GM18511 (cell line): Measurements from ENCODE around the gene BTNL8.

Source experiments
- ATAC-seq: cut with Tn5 transposase; IDR thresholded peaks from one replicate; pipeline ENCODE4 v1.9.1; 2021; ENCODE audit warnings: mild to moderate bottlenecking, moderate library complexity; ENCODE audit not compliant: unreplicated experiment

The BTNL8 gene

DNA sequence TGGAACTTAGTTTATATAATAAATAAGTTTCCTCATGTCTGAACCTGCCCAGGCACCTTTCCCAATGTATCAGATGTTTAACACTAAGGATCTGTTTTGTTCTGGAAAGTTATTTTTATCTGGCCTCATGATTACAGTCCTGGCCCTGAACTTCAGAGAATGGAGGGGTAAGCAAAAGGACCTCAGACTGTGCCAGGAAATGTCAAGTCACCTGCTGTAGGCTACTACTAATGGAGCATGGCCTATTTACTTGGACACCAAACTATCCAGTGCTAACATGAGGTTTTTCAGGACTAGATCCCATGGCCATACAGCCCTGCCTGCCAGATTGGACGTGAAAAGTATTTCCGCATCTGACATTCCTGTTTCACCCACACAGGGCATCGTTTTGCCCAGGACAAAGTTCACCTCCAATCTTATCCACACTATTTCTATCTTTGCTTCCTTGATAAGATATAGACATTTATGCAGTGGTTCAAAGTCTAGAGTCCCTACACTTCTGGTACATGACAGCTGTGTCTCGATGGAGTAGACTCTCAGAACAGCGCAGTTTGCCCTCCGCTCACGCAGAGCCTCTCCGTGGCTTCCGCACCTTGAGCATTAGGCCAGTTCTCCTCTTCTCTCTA is at the start of gene BTNL8:
Gene BTNL8 (plus strand): TSS at position 539 of the 626 bp plus-strand sequence. CDS start 152 bp downstream, outside the sequence.
- no peak for ATAC-seq

GRCh38 chr5:180849827-180850226 is 49.1 kb upstream of the BTNL8 start:
- ATAC-seq = no peak

- ATAC-seq = no peak
Measured at GRCh38 chr5:180850434-180851078, 48.4 kb upstream of the BTNL8 start.

DNA sequence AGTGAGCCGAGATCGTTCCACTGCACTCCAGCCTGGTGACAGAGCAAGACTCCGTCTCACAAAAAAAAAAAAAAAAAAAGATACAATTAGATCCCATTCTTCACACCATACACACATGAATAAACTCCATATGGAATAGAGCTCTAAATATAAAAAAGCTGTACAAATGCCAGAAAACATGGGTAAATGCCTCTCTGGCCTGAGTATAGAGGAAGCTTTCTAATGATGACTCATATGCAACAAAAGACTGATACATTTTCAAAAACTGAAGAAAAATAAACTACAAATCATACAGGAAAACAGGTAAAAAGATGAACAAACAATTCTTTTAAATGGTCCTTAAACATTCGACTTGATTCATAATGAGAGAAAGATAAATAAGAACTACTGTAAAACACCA is 46.5 kb upstream of the BTNL8 start:
- no peak for ATAC-seq

DNA sequence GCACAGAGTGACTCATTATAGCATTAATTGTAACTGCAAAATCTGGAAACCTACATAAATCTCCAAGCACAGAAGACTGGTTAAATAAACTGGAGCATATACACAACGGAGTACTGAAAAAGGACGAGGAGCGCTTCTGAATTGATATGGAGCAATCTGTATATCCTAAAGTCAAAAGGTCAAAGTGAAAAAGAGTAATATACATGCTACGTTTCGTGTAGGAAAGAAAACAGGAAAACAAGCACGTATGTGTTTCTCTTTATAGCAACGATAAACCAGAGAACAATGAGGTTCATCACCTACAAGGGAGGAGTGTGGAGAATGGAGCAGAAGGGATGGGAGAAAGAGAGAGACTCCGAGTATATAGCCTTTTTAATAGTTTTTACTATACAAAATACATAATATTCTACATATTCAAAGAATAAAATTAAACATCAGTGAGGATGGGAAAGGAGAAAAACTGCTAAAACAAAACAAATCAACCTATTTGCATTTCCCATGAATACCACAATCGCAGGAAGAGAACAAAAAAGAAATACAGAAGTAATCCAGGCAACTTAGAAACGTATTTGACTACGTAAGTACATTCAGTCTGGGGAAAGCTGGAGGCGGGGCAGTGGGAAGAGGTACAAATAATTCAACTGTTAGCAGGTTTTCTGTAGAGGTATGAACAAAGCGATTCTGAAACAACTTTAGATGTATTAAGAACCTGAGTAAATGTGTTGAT is 45.7 kb upstream of the BTNL8 start:
- no peak for ATAC-seq

GRCh38 chr5:180853848-180854176 is 45.1 kb upstream of the BTNL8 start:
- no peak for ATAC-seq

- no peak for ATAC-seq
Measured at GRCh38 chr5:180858586-180858985, 40.4 kb upstream of the BTNL8 start.

GRCh38 chr5:180860273-180860886 is 38.6 kb upstream of the BTNL8 start:
- peak; percentile 65 for ATAC-seq

- ATAC-seq = peak; percentile 88
Measured at GRCh38 chr5:180860887-180861822, 37.8 kb upstream of the BTNL8 start, which contains the start of gene ZFP62. Gene ZFP62, minus strand, starts transcription at chr5:180861276. Its CDS starts 57 bp downstream, at chr5:180861219.

- no peak for ATAC-seq
Measured at GRCh38 chr5:180862645-180863044, 36.3 kb upstream of the BTNL8 start.

DNA sequence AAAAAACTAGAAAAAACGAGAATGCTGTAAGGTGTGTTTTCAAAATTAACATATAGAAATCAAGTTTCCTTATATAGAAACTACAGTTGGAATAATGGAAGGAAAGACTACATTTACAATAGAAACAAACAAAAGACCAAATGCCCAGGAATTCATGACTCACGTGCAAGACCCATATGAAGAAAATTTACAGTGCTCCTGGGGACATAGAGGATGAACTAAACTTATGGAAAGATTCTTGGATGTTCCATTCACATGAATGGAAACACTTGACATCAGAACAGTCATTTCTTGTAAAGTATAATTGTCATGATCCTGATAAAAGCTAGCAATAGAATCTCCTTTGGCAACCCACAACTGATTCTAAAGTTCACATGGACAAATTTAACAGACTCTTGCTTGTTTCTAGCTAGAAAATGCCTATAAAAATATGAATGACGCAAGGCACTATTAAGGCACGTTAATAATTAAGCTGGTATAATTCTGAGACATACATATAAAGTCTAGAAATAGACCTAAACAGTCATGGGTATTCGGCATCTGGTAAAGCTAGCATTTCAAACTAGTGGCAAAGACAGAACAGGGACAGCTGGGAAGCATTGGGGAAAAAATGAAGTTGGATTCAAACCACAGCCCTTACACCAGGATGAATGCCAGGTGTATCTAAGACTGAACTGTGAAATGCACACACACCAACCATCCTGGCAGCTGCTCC is 32.8 kb upstream of the BTNL8 start:
- ATAC-seq = no peak

DNA sequence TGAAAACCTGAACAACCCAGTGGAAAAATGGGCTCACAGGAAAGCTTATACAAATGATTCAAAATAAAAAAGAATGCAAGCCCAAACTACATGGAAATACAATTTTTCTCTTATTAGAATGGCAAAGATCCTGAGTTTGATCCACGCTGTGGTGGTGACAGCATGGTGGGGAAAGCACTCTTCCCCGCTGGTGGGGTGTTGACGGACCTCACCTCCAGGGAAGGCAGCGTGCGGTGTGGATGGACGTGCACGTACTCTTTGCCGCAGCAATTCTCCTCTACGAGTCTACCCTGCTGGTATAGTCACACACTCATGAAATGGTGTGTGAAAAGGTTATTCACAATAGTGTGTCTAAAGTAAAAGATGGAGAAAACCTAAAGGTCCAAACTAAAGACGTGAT is 32.0 kb upstream of the BTNL8 start:
- no peak for ATAC-seq

DNA sequence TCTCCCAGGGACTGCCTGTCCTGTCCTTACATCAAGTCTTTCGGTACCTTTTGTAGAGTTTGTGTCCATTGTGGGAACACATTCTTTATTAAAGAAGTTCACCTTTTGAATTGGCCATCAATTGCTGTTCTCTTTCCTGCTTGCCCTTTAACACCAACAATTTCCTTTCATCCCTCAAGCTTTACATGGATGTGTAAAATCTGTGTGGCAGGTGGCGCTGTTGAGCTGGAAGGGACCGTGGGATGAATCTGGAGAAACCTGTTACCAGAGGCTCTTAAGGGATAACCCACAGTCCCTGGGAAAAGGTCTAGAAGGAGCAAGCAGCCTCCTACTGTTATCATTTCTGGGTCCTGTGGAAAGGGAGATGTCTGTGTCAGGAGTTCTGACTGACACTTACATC is 30.0 kb upstream of the BTNL8 start:
- ATAC-seq = peak; percentile 51

DNA sequence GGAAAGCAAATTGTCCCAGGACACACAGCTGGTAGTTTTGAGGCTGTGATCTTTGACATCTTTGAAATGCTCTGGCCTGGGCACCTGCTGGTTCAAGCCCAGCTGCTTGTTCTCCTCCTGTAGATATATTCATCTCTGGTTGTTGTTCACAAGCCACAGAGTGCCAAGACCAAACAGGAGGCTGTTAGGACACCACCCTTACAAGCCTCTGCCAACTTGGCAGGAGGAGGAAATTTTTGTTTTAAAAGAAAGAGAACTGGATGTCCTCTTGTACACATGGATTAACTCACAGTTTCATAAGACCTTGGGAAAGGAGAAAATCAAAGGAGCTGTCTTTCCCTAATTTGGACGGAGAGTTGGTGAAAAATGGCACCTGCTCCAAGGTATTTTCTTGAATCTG is 29.4 kb upstream of the BTNL8 start:
- ATAC-seq = no peak

- no peak for ATAC-seq
Measured at GRCh38 chr5:180870276-180871068, 28.5 kb upstream of the BTNL8 start.

DNA sequence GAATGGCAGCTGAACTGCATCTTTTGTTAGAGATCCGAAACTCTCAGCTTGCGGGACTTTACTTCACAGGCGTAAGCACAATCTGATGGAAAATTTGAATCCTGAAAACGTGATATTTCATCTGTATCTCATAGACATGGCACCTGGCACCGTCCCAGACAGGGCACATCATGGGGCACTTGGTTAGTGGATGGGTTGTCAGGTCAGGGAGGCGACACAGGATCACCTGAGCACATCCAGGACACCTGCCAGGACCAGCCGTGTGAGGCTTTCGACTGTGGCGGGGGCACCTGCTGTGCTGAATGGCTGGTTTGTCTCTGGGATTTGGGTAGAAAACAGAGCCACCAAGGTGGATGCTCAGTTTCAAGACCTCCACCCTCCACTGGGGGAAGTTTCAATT is 26.5 kb upstream of the BTNL8 start:
- no peak for ATAC-seq

DNA sequence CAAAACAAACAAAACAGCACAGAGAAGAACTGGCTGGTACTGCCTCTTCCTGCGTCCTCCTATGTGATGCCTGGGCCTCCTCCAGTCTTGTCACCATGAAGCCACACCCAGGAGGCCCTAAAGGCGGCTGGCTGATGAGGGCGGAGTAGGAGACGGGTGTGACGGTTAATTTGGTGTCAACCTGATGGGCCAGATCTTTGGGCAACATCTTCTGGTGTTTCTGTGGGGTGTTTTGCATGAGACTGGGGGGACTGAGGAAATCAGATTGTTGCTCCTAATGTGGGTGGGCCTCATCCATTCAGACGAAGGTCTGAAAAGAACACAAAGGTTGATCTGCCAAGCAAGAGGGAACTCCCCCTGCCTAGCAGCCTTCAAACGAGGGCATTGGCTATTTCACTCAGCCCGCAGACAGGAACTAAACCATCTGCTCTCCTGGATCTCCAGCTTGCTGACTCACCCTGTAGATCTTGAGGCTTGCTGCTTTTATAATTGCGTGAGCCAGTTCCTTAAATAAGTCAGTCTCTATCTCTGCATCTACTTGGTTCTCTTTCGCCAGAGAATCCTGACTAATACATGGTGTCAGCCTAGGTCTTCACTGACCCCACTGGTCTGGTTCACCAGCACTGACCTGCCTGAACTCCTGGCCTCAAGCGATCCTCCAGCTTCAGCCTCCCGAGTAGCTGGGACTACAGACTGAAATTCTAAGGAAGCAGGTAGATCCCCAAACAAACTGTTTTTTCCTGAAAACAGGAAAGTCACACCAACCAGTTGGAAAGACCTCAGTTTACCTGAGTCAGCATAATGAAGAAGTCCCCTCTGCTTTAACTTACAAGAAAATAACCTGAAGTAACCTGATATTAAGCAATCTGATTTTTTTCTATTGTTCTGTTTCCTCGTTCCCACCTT is 25.1 kb upstream of the BTNL8 start:
- ATAC-seq = no peak
